PC-9 (cell line): ENCODE data around the gene ITSN1.

ENCODE experiments used
- CTCF ChIP-seq: fragments of 200-600 bp; sonication (generic); conservative IDR thresholded peaks from 2 replicates; pipeline ENCODE4 v1.6.1; 2017; ENCODE audit warnings: mixed run types, antibody characterized with exemption, mild to moderate bottlenecking, moderate library complexity
- EZH2 ChIP-seq: fragments of 200-600 bp; sonication (generic); IDR thresholded peaks from 2 replicates; pipeline ENCODE4 v1.8.0; 2017; ENCODE audit warnings: antibody characterized with exemption, low read depth

DNA sequence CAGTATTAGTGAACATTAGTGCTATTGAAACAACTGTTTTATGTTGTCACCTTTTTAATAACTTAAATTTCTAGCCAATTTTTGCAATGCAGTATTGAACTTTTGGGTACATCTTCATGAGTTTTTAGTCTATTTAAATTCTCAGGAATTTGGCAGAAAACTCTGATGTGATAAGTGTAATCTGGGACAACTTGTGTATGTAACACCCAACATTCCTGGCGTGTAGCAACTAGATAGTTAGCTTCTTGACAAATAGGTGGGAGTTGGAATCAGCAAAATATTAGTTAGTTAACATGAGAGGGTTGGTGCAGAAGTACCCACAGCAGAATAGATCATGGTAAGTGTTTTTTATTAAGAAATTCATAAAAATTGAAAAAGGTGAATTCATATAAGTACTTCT, 111.6 kb downstream of the ITSN1 start:
- TF ChIP-seq CTCF: no peak
- no peak for TF ChIP-seq EZH2
